Cardiac muscle cell (in vitro differentiated cells and primary cell): ENCODE data around the gene C16orf86. TPM values are rescaled to one million over a fixed set of nuclear protein-coding genes. Genes with fewer than 3 reads are reported as not detected.

Experiments
- DNase-seq, 2 donors: peaks; one replicate each; pipeline versions ENCODE4 v3.0.0 to v3.0.0-alpha.2; 2010 to 2017; ENCODE audit warnings: low read depth in 1 of 2, low spot score in 1 of 2
- H3K27ac ChIP-seq: fragments of 200-600 bp; sonication (generic); 2 replicates; pipeline ENCODE4 v1.5.1; 2016
- H3K27me3 ChIP-seq: fragments of 200-600 bp; sonication (generic); 2 replicates; pipeline ENCODE4 v1.6.0; 2016; ENCODE audit warnings: control low read depth
- H3K36me3 ChIP-seq: fragments of 200-600 bp; sonication (generic); 2 replicates; pipeline ENCODE4 v1.5.1; 2016; ENCODE audit warnings: control low read depth
- H3K4me1 ChIP-seq: fragments of 200-600 bp; sonication (generic); 2 replicates; pipeline ENCODE4 v1.8.1; 2017; ENCODE audit warnings: low read depth, mild to moderate bottlenecking, mixed run types
- H3K4me3 ChIP-seq: fragments of 200-600 bp; sonication (generic); 2 replicates; pipeline ENCODE4 v1.5.1; 2016; ENCODE audit warnings: mild to moderate bottlenecking
- H3K9me3 ChIP-seq: fragments of 200-600 bp; sonication (generic); 2 replicates; pipeline ENCODE4 v1.5.1; 2017; ENCODE audit warnings: low read depth, mild to moderate bottlenecking, control low read depth
- CTCF ChIP-seq: IDR thresholded peaks from 2 replicates; pipeline ENCODE4 v1.5.1; 2012; ENCODE audit warnings: low read depth, mild to moderate bottlenecking, low read length
- polyA plus RNA-seq: library from polyadenylated mRNA; unstranded; fragments of >200 nt; fragmentation: Nextera tagmentation; extraction: Ambion mirVana; gene quantifications from 2 replicates; pipeline ENCODE4 v1.2.1, GENCODE V29; 2016
- total RNA-seq: library from RNA; depleted of rRNA; stranded (reverse); fragments of >200 nt; gene quantifications from 2 replicates; pipeline ENCODE4 v1.2.3, GENCODE V29; 2016

The C16orf86 gene
- total and polyA plus RNA-seq, 2 experiments from 2014 or later = 5.1 to 13.0 TPM

GRCh38 chr16:67659675-67660563 is 6.7 kb upstream of the C16orf86 start, which contains the start of gene ACD:
Gene ACD, minus strand, starts transcription at chr16:67660260. Its CDS starts 40 bp downstream, at chr16:67660220.
- Histone ChIP-seq H3K9me3 (no peaks in the 10 kb centered on the region), H3K27ac (peak within 1 kb of the TSS; percentile 48), H3K4me3 (peak within 1 kb of the TSS; percentile 85), H3K36me3 (no peaks in the 10 kb centered on the region), H3K27me3 (peaks cover 16% of the 10 kb centered on the region), H3K4me1 (peaks cover 3% of the 10 kb centered on the region)
- peak; percentile 91 to 93 for DNase-seq
- no peak for TF ChIP-seq CTCF

GRCh38 chr16:67660564-67661028 is 6.0 kb upstream of the C16orf86 start, which contains the start of gene PARD6A:
Gene PARD6A, plus strand, starts transcription at chr16:67660960. Its CDS starts 79 bp downstream, at chr16:67661039.
- peaks cover 14% of the 10 kb centered on the region for H3K27me3 ChIP-seq
- peak within 1 kb of the TSS; percentile 48 for H3K27ac ChIP-seq
- peak; percentile 92 to 98 for DNase-seq

GRCh38 chr16:67661101-67661761 is 5.4 kb upstream of the C16orf86 start:
- Histone ChIP-seq H3K36me3 (no peaks in the 10 kb centered on the region), H3K4me1 (peaks cover 3% of the 10 kb centered on the region), H3K9me3 (no peaks in the 10 kb centered on the region), H3K27ac (no peak overlapping the region), H3K4me3 (peak overlapping the region; percentile 85), H3K27me3 (peaks cover 14% of the 10 kb centered on the region)
- DNase-seq = peak; percentile 42 to 81
- TF ChIP-seq CTCF = no peak

More at GRCh38 chr16:67660564-67661028, 6.0 kb upstream of the C16orf86 start, which contains the start of gene PARD6A:
- peak within 1 kb of the TSS; percentile 85 for H3K4me3 ChIP-seq
- no peaks in the 10 kb centered on the region for H3K36me3 ChIP-seq
- H3K4me1 ChIP-seq = peaks cover 3% of the 10 kb centered on the region
- no peak for TF ChIP-seq CTCF
- H3K9me3 ChIP-seq = no peaks in the 10 kb centered on the region

- no peak for TF ChIP-seq CTCF
- peaks cover 14% of the 10 kb centered on the region for H3K27me3 ChIP-seq
- peaks cover 3% of the 10 kb centered on the region for H3K4me1 ChIP-seq
- H3K36me3 ChIP-seq = no peaks in the 10 kb centered on the region
- no peak overlapping the region for H3K4me3 ChIP-seq
- H3K27ac ChIP-seq = no peak overlapping the region
- H3K9me3 ChIP-seq = no peaks in the 10 kb centered on the region
- DNase-seq = no peak
Measured at GRCh38 chr16:67661886-67662652, 4.5 kb upstream of the C16orf86 start.

- Histone ChIP-seq H3K4me1 (peaks cover 3% of the 10 kb centered on the region), H3K9me3 (no peaks in the 10 kb centered on the region), H3K27ac (no peak overlapping the region), H3K27me3 (peaks cover 14% of the 10 kb centered on the region), H3K36me3 (no peaks in the 10 kb centered on the region), H3K4me3 (no peak overlapping the region)
- TF ChIP-seq CTCF = no peak
- DNase-seq = no peak
Measured at GRCh38 chr16:67662653-67663010, 4.0 kb upstream of the C16orf86 start.
